GM18508 (cell line): ENCODE results near the gene KLHL8.

Experiments used
- ATAC-seq: cut with Tn5 transposase; IDR thresholded peaks from one replicate; pipeline ENCODE4 v1.9.1; 2021; ENCODE audit warnings: moderate number of reproducible peaks; ENCODE audit not compliant: insufficient read depth, unreplicated experiment

The KLHL8 gene

DNA sequence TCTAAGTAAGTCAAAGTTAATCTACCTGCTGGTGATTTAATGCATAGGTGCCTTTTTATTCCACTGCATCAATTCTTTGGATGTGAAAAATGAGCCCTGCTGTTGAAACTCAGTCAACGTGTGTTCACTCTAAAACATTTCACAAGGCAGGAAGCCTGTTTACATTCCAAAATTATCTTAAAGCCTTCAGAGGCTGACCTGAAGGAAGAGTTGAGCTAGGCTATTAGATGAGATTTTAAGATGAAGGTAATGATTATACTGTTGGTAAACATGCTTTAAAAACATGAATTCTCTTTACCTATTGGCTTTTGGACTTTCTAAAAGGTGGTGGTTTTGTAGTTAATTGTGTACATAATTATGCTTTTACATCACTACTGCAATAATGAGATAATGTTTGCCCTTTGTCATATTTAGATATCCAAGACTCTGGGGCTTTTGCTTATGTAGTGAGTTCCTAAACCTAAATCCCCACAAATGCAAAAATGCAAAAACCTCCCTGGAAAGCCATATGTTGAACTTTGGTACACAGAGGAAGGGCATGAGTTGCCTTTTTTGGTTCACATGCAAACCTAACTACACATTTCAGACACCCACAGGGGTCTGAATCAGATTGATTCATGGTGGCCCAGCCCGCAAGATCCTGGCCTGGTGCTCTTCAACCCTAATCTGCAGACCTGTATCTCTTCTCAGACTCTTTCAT lies 92.3 kb downstream of the KLHL8 start:
- no peak for ATAC-seq

DNA sequence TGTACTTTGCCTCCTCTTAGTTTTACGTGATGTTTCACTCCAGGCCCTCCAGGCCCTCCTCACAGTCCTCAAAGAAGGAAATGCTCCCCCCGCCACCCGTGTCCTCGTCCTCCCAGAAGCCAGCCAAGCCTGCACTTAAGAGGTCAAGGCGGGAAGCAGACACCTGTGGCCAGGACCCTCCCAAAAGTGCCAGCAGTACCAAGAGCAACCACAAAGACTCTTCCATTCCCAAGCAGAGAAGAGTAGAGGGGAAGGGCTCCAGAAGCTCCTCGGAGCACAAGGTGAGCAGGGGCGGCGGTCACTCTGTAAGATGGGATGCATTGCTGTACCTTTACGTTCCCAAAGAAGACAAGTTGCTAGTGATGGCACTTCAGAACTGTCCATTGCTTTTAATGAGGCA lies 94.4 kb downstream of the KLHL8 start:
- ATAC-seq = no peak

DNA sequence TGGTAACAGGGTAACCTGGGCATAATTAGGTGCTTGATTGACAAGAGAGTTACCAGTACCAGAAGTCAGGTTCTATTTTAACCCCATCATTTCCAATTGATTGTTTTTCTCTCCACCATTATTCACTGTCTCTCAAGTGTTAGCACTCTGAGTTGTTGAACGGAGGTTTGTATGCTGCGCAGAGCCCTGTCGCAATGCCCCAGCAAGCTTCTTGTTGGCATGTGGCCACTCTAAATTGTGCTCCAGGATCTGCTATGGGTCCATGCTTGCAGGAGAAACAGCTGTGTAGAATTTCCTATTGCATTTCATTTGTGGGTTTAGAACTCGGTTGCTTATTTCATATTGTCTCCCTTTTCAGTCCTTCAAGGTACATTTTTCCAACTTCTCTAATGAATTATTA lies 98.2 kb downstream of the KLHL8 start:
- ATAC-seq = no peak

DNA sequence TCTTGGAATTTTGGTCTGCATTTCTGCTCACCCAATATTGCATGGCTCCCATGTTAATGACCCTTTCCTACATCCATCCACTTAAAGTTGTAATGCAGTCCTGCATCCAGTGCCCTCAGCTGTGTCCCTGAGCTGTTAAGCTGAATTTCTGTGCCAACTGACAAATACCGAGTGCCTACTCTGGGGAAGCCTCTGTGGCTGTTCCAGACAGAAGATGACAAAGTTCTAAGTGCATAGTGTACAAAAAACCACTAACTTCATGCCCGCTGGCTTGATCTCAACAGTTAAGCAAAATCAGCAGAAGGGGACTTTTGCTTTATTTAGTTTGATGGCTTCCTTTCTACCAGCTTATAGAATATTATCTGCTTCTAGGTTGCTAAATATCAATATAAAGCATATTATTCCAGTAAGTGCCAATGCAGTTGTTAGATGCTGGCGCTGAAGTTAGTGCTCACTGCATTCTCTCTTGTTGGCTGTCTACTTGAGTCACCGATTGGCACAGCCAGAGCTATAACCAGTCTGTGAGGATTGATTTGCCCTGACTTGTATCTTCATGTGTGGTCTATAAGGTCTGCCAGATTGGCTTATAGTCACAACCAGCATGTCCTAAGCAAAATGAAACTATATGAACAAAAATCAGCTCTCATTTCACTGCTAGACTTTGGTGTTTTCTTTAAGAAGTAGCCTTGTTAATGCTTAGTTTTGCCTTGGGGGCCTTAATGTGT lies 98.9 kb downstream of the KLHL8 start:
- no peak for ATAC-seq

DNA sequence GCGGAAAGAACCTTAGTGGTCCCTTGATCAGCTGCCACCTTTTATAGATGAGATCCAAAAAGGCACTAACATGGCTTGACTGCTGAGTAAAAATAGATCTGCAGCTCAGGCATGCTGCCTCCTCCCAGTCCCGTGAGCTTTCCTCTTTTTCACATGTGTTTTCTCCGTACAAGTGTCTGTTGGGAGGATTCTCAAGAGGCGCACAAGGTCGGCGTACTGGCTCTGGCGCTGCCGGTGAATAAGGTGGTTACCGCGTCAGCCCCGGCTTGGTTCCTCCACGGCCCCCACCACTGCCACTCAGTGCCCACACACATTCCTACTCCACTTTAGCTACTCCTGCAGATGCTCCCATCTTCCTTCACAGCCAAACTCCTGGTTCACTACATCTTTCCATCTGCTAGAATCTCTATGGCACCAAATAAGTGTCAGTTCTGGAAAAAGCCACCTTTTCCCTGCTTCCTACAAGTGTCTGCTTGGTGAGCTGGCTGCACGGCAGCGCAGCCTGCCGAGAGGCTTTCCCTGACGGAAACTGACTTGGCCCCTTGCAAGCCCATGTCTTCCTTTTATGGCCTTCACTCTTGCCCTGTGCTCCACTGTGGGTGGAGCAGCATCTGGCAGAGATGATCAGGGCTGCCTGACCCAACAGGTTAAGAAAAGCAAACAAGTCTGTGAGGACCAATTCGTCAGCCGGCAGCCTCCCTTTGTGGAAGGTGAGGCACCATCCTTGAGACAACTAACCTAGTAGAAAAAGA lies 99.8 kb downstream of the KLHL8 start:
- no peak for ATAC-seq

DNA sequence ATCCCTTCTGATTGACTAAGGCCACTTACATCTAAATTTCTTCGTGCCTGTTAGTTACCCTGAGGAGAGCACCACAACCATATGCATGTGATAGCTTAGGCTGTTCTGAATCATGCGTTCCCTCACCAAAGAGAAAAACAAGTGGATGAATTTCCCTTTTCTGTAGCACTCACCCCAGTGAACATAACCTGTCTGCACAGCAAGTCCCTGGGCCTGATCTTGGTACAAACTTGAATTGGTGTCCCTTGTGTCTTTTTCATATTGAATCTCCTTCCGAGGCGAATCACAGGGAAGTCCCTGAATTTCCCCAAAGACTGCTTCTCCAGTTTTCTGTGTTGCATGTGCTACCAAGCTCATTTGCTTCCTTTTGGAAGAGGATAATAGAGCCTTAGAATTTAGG lies 100.4 kb downstream of the KLHL8 start:
- no peak for ATAC-seq

DNA sequence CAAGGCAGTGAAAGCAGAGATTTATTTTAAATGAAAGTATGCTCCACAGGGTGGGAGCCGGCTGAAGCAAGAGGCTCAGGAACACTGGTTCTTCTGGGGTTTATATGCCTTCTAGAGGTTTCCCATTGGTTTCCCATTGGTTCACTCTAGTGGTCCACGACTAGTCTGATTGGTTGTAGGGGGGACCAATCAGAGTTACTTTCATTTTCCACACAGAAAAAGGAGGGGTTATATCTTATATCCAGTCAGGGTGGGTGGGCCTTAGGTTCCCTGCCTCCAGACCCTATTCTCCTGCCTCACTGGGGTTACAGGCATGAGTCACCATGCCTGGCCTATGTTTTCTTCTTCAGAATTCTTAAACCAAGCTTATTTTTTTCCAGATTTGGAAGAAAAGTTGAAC lies 101.6 kb downstream of the KLHL8 start:
- no peak for ATAC-seq

DNA sequence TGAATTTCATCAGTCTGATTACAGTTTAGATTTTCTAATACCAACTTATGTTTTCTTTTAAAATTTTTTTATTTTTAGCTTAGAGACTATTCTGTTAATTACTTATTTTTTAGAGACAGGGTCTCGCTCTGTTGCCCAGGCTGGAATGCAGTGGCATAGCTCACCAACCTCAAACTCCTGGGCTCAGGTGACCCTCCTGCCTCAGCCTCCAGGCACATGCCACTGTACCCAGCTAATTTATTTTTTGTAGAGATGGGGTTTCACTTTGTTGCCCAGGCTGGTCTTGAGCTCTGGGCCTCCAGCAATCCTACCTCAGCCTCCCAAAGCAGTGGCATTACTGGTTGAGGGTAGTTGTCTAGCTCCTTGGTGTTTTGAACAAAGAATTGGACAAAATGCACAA lies 102.0 kb downstream of the KLHL8 start:
- no peak for ATAC-seq

DNA sequence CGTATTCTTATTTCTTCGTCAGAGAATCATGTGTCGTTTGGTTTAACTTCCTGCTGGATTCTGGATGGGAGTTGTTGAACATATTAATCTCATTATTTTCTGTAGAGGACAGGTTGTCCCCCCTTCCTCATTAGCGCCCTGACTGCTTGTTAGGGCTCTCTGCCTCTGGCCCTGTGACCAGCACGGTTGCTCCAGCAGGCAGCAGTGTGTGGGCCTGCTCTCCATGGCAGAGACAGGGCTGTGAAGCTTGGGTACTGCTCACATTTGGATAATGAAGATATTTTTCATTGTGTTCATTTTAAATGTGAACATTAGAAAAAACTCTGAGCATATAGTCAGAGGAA lies 102.7 kb downstream of the KLHL8 start:
- ATAC-seq = no peak

DNA sequence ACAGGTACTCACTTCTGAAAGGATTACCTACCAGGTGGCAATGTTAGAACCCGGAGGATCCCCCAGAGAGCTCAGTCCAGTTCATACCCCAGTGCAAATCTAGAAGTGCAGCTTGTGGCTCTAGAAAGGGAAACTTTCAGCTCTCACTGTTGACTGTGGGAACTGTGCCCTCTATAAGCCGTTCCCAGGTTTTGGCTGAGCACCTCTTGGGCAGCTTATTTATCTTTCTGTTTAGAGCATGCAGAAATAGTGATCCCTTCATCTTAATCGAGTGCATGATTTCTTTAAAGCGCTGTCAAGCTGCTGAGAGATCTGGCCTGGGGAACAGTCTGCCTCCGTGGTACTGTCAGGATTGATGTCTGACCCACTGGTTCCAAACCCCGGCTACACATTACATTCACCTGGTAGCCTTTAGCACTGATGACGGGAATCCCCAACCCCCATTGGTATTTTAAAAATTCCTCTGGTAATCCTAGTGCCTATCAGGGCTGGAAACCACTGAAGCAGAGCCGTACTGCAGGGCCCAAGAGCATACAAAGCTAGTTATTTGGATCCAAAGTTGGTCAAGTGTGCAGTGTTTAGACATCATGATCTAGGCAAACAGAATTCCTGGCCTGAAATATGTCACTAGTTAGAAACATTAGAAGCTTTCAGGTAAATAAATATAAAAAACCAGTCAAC lies 103.2 kb downstream of the KLHL8 start:
- ATAC-seq = no peak

DNA sequence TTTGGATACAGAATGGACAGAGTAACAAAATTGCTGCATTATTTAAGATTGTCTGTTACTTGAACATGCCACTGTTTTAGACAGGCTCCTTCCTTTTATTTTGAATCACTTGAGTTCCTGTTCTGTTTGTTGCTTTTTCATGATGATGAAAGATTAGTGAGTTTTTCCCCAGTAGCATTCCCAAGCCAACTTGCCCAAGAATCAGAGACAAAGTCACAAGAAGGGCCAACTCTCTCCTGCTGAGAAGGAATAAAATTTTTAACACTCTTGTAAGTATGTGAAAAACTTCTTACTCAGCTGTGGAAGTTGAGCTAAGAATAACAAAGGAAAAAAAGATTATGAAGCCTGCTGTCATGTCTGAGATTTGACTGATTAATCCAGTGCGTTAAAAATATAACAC lies 104.2 kb downstream of the KLHL8 start:
- ATAC-seq = no peak

DNA sequence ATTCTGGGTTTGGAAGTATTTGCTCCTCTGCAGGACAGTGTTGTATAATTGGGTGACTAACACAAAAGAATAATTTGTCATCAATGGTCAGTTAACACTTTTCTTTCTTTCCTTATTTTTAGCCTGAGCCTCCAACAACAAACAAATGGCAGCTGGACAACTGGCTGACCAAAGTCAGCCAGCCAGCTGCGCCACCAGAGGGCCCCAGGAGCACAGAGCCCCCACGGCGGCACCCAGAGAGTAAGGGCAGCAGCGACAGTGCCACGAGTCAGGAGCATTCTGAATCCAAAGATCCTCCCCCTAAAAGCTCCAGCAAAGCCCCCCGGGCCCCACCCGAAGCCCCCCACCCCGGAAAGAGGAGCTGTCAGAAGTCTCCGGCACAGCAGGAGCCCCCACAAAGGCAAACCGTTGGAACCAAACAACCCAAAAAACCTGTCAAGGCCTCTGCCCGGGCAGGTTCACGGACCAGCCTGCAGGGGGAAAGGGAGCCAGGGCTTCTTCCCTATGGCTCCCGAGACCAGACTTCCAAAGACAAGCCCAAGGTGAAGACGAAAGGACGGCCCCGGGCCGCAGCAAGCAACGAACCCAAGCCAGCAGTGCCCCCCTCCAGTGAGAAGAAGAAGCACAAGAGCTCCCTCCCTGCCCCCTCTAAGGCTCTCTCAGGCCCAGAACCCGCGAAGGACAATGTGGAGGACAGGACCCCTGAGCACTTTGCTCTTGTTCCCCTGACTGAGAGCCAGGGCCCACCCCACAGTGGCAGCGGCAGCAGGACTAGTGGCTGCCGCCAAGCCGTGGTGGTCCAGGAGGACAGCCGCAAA lies 106.0 kb downstream of the KLHL8 start:
- no peak for ATAC-seq

DNA sequence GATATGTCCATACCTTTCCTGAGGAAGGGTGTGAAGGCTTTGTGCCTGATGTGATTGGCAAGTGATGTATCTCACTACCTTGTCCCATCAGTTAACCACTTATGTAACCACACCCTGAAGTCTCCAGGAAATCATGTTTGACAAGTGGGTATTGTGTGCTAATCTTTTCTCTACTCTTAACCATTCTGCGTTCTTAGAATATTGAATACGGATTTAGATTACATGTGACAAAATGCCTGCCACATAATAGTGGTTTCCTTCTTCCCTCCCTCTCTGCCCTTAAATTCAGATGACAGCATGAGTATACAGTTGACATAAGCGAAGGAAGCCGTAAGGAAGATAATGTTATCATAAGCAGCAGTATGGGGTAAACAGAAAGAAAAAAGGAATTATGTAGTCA lies 108.4 kb downstream of the KLHL8 start:
- no peak for ATAC-seq
